ENCODE data around the gene SND1.

Gene SND1

DNA sequence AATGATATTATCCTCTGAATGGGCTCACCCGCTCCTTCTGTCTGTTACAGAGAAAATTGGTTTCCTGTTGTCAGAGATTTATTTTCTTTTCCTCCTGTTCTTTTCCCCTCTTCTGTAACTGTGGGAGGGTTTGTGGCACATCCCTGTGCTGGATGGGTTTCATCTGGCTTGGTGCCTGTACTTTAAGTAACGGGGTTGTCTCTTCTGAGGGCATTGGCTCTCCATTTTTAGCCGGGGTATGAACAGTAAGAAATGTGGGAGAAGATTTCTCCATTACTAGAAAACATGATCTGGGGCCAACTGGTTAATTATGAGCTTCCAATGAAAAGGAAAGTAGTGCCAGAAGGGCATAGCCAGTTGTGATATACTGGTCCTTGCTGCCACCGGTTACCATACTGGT, 142.6 kb downstream of the SND1 start:
- no peak overlapping the region for H3K27ac ChIP-seq (replicated peaks)
- TF ChIP-seq, protein P1, sequence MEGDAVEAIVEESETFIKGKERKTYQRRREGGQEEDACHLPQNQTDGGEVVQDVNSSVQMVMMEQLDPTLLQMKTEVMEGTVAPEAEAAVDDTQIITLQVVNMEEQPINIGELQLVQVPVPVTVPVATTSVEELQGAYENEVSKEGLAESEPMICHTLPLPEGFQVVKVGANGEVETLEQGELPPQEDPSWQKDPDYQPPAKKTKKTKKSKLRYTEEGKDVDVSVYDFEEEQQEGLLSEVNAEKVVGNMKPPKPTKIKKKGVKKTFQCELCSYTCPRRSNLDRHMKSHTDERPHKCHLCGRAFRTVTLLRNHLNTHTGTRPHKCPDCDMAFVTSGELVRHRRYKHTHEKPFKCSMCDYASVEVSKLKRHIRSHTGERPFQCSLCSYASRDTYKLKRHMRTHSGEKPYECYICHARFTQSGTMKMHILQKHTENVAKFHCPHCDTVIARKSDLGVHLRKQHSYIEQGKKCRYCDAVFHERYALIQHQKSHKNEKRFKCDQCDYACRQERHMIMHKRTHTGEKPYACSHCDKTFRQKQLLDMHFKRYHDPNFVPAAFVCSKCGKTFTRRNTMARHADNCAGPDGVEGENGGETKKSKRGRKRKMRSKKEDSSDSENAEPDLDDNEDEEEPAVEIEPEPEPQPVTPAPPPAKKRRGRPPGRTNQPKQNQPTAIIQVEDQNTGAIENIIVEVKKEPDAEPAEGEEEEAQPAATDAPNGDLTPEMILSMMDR (IDR thresholded peaks at IDR 0.05; ENCODE audit: insufficient read depth, low read length): no peak
- TF ChIP-seq SPI1 (IDR thresholded peaks at IDR 0.05; ENCODE audit: borderline replicate concordance, low read depth) (no peak), POLR2AphosphoS5 (IDR thresholded peaks at IDR 0.05; ENCODE audit: low read depth) (no peak), GABPA (IDR thresholded peaks at IDR 0.05; ENCODE audit: low read depth) (no peak)
- TF ChIP-seq, protein P2, sequence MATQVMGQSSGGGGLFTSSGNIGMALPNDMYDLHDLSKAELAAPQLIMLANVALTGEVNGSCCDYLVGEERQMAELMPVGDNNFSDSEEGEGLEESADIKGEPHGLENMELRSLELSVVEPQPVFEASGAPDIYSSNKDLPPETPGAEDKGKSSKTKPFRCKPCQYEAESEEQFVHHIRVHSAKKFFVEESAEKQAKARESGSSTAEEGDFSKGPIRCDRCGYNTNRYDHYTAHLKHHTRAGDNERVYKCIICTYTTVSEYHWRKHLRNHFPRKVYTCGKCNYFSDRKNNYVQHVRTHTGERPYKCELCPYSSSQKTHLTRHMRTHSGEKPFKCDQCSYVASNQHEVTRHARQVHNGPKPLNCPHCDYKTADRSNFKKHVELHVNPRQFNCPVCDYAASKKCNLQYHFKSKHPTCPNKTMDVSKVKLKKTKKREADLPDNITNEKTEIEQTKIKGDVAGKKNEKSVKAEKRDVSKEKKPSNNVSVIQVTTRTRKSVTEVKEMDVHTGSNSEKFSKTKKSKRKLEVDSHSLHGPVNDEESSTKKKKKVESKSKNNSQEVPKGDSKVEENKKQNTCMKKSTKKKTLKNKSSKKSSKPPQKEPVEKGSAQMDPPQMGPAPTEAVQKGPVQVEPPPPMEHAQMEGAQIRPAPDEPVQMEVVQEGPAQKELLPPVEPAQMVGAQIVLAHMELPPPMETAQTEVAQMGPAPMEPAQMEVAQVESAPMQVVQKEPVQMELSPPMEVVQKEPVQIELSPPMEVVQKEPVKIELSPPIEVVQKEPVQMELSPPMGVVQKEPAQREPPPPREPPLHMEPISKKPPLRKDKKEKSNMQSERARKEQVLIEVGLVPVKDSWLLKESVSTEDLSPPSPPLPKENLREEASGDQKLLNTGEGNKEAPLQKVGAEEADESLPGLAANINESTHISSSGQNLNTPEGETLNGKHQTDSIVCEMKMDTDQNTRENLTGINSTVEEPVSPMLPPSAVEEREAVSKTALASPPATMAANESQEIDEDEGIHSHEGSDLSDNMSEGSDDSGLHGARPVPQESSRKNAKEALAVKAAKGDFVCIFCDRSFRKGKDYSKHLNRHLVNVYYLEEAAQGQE (IDR thresholded peaks at IDR 0.05; ENCODE audit: insufficient replicate concordance, low read depth): no peak
- H3K27me3 ChIP-seq (ENCODE audit: insufficient read depth, poor library complexity, severe bottlenecking): no peaks in the 10 kb centered on the region
- H3K4me3 ChIP-seq (replicated peaks; ENCODE audit: insufficient read depth, low read length): no peak overlapping the region
- DNase-seq (ENCODE audit: low read depth in 1 of 2, low spot score in 1 of 2): no peak

DNA sequence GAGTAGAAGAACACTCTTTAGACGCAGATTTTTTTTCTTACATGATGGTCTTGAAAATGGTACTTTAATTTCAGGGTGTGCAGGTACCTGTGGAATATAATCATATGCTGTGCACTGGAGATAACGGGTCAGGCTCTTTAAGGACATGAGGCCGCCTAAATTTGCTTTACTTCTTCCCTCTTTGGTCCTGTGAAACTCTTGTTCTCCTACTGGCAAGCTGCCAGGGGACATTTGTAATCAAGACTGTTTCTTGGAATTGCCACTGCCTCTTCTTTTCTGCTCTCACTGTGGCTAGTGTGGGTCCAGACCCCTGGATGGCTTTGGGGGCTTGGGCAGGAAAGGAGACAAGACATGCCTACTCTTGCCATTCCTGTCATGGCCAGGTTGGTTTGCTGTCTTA, 146.0 kb downstream of the SND1 start:
- Histone ChIP-seq H3K27me3 (ENCODE audit: insufficient read depth, poor library complexity, severe bottlenecking) (no peaks in the 10 kb centered on the region), H3K4me3 (replicated peaks; ENCODE audit: insufficient read depth, low read length) (no peak overlapping the region), H3K27ac (replicated peaks) (no peak overlapping the region)
- DNase-seq (ENCODE audit: low read depth in 1 of 2, low spot score in 1 of 2): no peak
- TF ChIP-seq GABPA (IDR thresholded peaks at IDR 0.05; ENCODE audit: low read depth) (no peak), POLR2AphosphoS5 (IDR thresholded peaks at IDR 0.05; ENCODE audit: low read depth) (no peak), SPI1 (IDR thresholded peaks at IDR 0.05; ENCODE audit: borderline replicate concordance, low read depth) (no peak)
- TF ChIP-seq, protein P2 (IDR thresholded peaks at IDR 0.05; ENCODE audit: insufficient replicate concordance, low read depth): no peak
- TF ChIP-seq, protein P1 (IDR thresholded peaks at IDR 0.05; ENCODE audit: insufficient read depth, low read length): no peak

DNA sequence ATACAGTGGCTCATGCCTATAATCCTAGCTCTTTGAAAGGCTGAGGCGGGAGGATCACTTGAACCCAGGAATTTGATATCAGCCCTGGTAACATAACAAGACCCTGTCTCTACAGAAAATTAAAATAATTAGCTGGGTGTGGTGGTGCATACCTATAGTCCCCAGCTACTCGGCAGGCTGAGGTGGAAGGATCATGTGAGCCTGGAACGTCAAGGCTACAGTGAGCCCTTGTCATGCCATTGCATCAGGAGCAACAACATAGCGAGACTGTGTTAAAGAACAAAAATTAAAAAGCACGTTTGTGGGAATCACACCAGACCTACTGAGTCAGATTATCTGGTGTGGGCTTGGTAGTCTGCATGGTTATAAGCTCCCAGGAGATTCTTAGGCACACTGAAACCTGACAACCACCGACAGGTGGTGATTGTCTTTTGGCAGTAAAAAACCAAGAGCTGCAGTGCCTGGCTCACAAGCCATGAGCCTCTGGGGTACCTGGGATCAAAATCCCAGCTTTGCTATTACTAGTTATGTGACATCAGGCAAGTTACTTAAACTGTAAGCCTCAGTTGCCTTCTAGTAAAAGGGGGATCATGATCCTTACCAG, 146.9 kb downstream of the SND1 start:
- TF ChIP-seq GABPA (IDR thresholded peaks at IDR 0.05; ENCODE audit: low read depth): no peak
- TF ChIP-seq, protein P2 (IDR thresholded peaks at IDR 0.05; ENCODE audit: insufficient replicate concordance, low read depth): no peak
- no peak for TF ChIP-seq POLR2AphosphoS5 (IDR thresholded peaks at IDR 0.05; ENCODE audit: low read depth)
- TF ChIP-seq, protein P1 (IDR thresholded peaks at IDR 0.05; ENCODE audit: insufficient read depth, low read length): no peak
- TF ChIP-seq SPI1 (IDR thresholded peaks at IDR 0.05; ENCODE audit: borderline replicate concordance, low read depth): no peak
- Histone ChIP-seq H3K27ac (replicated peaks) (no peak overlapping the region), H3K27me3 (ENCODE audit: insufficient read depth, poor library complexity, severe bottlenecking) (no peaks in the 10 kb centered on the region), H3K4me3 (replicated peaks; ENCODE audit: insufficient read depth, low read length) (no peak overlapping the region)
- DNase-seq (ENCODE audit: low read depth in 1 of 2, low spot score in 1 of 2): no peak

All from HL-60 (cell line).